Brain microvascular endothelial cell (primary cell): ENCODE data around the gene ELP4.

Experiments used
- DNase-seq: peaks from one replicate; pipeline ENCODE4 v3.0.0-alpha.2; 2020
- H3K27ac ChIP-seq: fragments of 250-450 bp; sonication (Bioruptor Pico); 2 replicates; pipeline ENCODE4 v1.5.1; 2020; ENCODE audit warnings: mild to moderate bottlenecking, moderate library complexity
- H3K27me3 ChIP-seq: fragments of 250-450 bp; sonication (Bioruptor Pico); replicated peaks from 2 replicates; pipeline ENCODE4 v1.5.1; 2020; ENCODE audit warnings: mild to moderate bottlenecking
- H3K36me3 ChIP-seq: fragments of 250-450 bp; sonication (Bioruptor Pico); replicated peaks from 2 replicates; pipeline ENCODE4 v1.5.1; 2020; ENCODE audit warnings: mild to moderate bottlenecking
- H3K4me3 ChIP-seq: 2 replicates; pipeline ENCODE4 v1.5.1; 2011; ENCODE audit warnings: low read depth, mild to moderate bottlenecking, control low read depth, low read length, moderate library complexity
- CTCF ChIP-seq: IDR thresholded peaks from 2 replicates; pipeline ENCODE4 v1.5.1; 2011; ENCODE audit warnings: low read depth, mild to moderate bottlenecking, moderate library complexity, low read length, control low read depth, inconsistent platforms; ENCODE audit errors: missing control alignments
- in situ Hi-C: cut with HindIII; loops from 2 replicates; pipeline ENCODE4 v1.10.0; 2017; ENCODE audit warnings: low sequenced_read_pairs, low pct_ligation_motif_present

The ELP4 gene

GRCh38 chr11:31499576-31500178 is 9.9 kb upstream of the ELP4 start:
- Histone ChIP-seq H3K27me3 (no peaks in the 10 kb centered on the region), H3K36me3 (no peaks in the 10 kb centered on the region), H3K27ac (no peak overlapping the region), H3K4me3 (no peak overlapping the region)
- DNase-seq, result peak; percentile 13
- in situ Hi-C loops, result no loop called here
- no peak for TF ChIP-seq CTCF

GRCh38 chr11:31500560-31500959 is 9.0 kb upstream of the ELP4 start:
- no peak for DNase-seq
- H3K27ac ChIP-seq, result no peak overlapping the region
- no peak overlapping the region for H3K4me3 ChIP-seq
- in situ Hi-C loops, result no loop called here
- H3K27me3 ChIP-seq, result no peaks in the 10 kb centered on the region
- no peaks in the 10 kb centered on the region for H3K36me3 ChIP-seq
- TF ChIP-seq CTCF, result no peak

GRCh38 chr11:31509051-31509428 is 527 bp upstream of the ELP4 start:
- Histone ChIP-seq H3K27ac (peak overlapping the region; percentile 16), H3K4me3 (peak overlapping the region; percentile 86), H3K27me3 (no peaks in the 10 kb centered on the region), H3K36me3 (no peaks in the 10 kb centered on the region)
- in situ Hi-C loops, result no loop called here
- no peak for TF ChIP-seq CTCF
- DNase-seq, result no peak

- in situ Hi-C loops, result no loop called here
- no peak for DNase-seq
- H3K4me3 ChIP-seq, result no peak overlapping the region
- H3K27ac ChIP-seq, result no peak overlapping the region
- no peak for TF ChIP-seq CTCF
- H3K36me3 ChIP-seq, result no peaks in the 10 kb centered on the region
- H3K27me3 ChIP-seq, result no peaks in the 10 kb centered on the region
Observed at GRCh38 chr11:31512117-31512516, 2.5 kb downstream of the ELP4 start.

- Histone ChIP-seq H3K27me3 (no peaks in the 10 kb centered on the region), H3K27ac (no peak overlapping the region), H3K4me3 (no peak overlapping the region), H3K36me3 (no peaks in the 10 kb centered on the region)
- no peak for DNase-seq
- TF ChIP-seq CTCF, result no peak
- in situ Hi-C loops, result no loop called here
Observed at GRCh38 chr11:31521497-31522150, 12.1 kb downstream of the ELP4 start.

GRCh38 chr11:31529189-31529588 is 19.6 kb downstream of the ELP4 start:
- H3K4me3 ChIP-seq, result no peak overlapping the region
- no peak for DNase-seq
- H3K27ac ChIP-seq, result no peak overlapping the region
- in situ Hi-C loops, result no loop called here
- H3K36me3 ChIP-seq, result no peaks in the 10 kb centered on the region
- TF ChIP-seq CTCF, result no peak
- no peaks in the 10 kb centered on the region for H3K27me3 ChIP-seq
